HCT116 (cell line): ENCODE results near the gene FHDC1.

Experiments used
- ATF3 ChIP-seq: IDR thresholded peaks from 2 replicates; pipeline ENCODE4 v1.6.1; 2012
- CTCF ChIP-seq, 3 experiments: fragments of 200-600 bp in 1 of 3; sonication (generic) in 1 of 3; IDR thresholded peaks in 2 of 3; conservative IDR thresholded peaks in 1 of 3; 2 replicates each; pipeline ENCODE4 v1.5.1; 2012 to 2017; ENCODE audit warnings: low read depth in 2 of 3, low read length in 2 of 3, antibody characterized with exemption in 1 of 3, borderline replicate concordance in 1 of 3, control low read depth in 1 of 3, mild to moderate bottlenecking in 1 of 3, mixed read lengths in 1 of 3, mixed run types in 1 of 3, moderate library complexity in 1 of 3; ENCODE audit not compliant: insufficient read depth in 1 of 3
- ELF1 ChIP-seq: IDR thresholded peaks from 2 replicates; pipeline ENCODE4 v1.6.1; 2012; ENCODE audit warnings: low read depth, borderline replicate concordance
- EZH2 ChIP-seq: fragments of 200-600 bp; sonication (generic); IDR thresholded peaks from 2 replicates; pipeline ENCODE4 v1.6.1; 2017; ENCODE audit warnings: antibody characterized with exemption, mixed run types
- EZH2phosphoT487 ChIP-seq: fragments of 200-600 bp; IDR thresholded peaks from 2 replicates; pipeline ENCODE4 v1.6.1; 2018; ENCODE audit warnings: antibody characterized with exemption, borderline replicate concordance
- FOSL1 ChIP-seq: IDR thresholded peaks from 2 replicates; pipeline ENCODE4 v1.6.1; 2012; ENCODE audit warnings: low read depth
- MAX ChIP-seq: IDR thresholded peaks from 2 replicates; pipeline ENCODE4 v1.6.1; 2012
- POLR2A ChIP-seq: IDR thresholded peaks from 2 replicates; pipeline ENCODE4 v1.7.0; 2011; ENCODE audit warnings: borderline replicate concordance; ENCODE audit not compliant: insufficient read depth, insufficient read length; ENCODE audit errors: extremely low read depth
- POLR2AphosphoS5 ChIP-seq: IDR thresholded peaks from 2 replicates; pipeline ENCODE4 v1.6.1; 2011; ENCODE audit warnings: mild to moderate bottlenecking, low read depth, low read length, moderate library complexity
- SIN3A ChIP-seq: IDR thresholded peaks from 2 replicates; pipeline ENCODE4 v1.6.1; 2012; ENCODE audit warnings: low read depth
- SP1 ChIP-seq: IDR thresholded peaks from 2 replicates; pipeline ENCODE4 v1.6.1; 2012; ENCODE audit warnings: low read depth
- YY1 ChIP-seq: IDR thresholded peaks from 2 replicates; pipeline ENCODE4 v1.6.1; 2011; ENCODE audit warnings: low read length, low read depth, moderate library complexity, mild to moderate bottlenecking; ENCODE audit not compliant: insufficient replicate concordance; ENCODE audit errors: extremely low read depth

- TF ChIP-seq ATF3 (no peak), SIN3A (no peak), SP1 (no peak), CTCF (IDR thresholded peaks at IDR 0.05 in 2 of 3, conservative IDR thresholded peaks at IDR 0.05 in 1 of 3; ENCODE audit: borderline replicate concordance in 1 of 3, insufficient read depth in 1 of 3, low read depth in 2 of 3, low read length in 2 of 3) (no peak), EZH2 (no peak), POLR2AphosphoS5 (no peak), POLR2A (no peak), ELF1 (no peak), FOSL1 (no peak), MAX (no peak), YY1 (no peak), EZH2phosphoT487 (no peak)
Observed at GRCh38 chr4:152998861-152999260, 62.7 kb downstream of the FHDC1 start.
